Nephron (organoid): ENCODE data around the gene RBBP8NL.

Source experiments
- H3K27ac Mint-ChIP-seq, 3 experiments: 2 replicates each; pipeline ENCODE4 v1.8.0; 2020; ENCODE audit warnings: mixed read lengths in 3 of 3, mild to moderate bottlenecking in 2 of 3, moderate library complexity in 1 of 3
- H3K27me3 Mint-ChIP-seq: 2 replicates; pipeline ENCODE4 v1.8.0; 2021; ENCODE audit warnings: low read depth, mild to moderate bottlenecking, moderate library complexity, mixed read lengths
- H3K36me3 Mint-ChIP-seq: 2 replicates; pipeline ENCODE4 v1.8.0; 2020; ENCODE audit warnings: low read depth, mixed read lengths
- H3K4me1 Mint-ChIP-seq: 2 replicates; pipeline ENCODE4 v1.8.0; 2020; ENCODE audit warnings: mixed read lengths
- H3K4me3 Mint-ChIP-seq, 3 experiments: 2 replicates each; pipeline ENCODE4 v1.8.0; 2020; ENCODE audit warnings: mild to moderate bottlenecking in 3 of 3, mixed read lengths in 3 of 3, moderate library complexity in 2 of 3
- H3K9me3 Mint-ChIP-seq: 2 replicates; pipeline ENCODE4 v1.8.0; 2020; ENCODE audit warnings: mixed read lengths
- CTCF ChIP-seq, 3 experiments: fragments of 200-600 bp; sonication (generic); IDR thresholded peaks; one replicate each; pipeline ENCODE4 v1.5.0; 2021; ENCODE audit warnings: antibody characterized with exemption in 3 of 3; ENCODE audit not compliant: unreplicated experiment in 3 of 3

The RBBP8NL gene

GRCh38 chr20:62454904-62455636, 27.7 kb upstream of the RBBP8NL start:
- peak overlapping the region; percentile 26 to 71 (median 46) for H3K4me3 Mint-ChIP-seq
- no peaks in the 10 kb centered on the region for H3K9me3 Mint-ChIP-seq
- H3K4me1 Mint-ChIP-seq, result peaks cover 30% of the 10 kb centered on the region
- no peaks in the 10 kb centered on the region for H3K36me3 Mint-ChIP-seq
- H3K27ac Mint-ChIP-seq, result peak overlapping the region; percentile 91 to 97 (median 95)
- TF ChIP-seq CTCF (IDR thresholded peaks at IDR 0.05; ENCODE audit: unreplicated experiment in 3 of 3), result no peak
- peaks cover 14% of the 10 kb centered on the region for H3K27me3 Mint-ChIP-seq

- Mint-ChIP-seq H3K4me1 (peaks cover 33% of the 10 kb centered on the region), H3K36me3 (no peaks in the 10 kb centered on the region), H3K9me3 (no peaks in the 10 kb centered on the region), H3K27me3 (peaks cover 30% of the 10 kb centered on the region), H3K4me3 (no peak overlapping the region), H3K27ac (peak overlapping the region in 1 of 3 experiments; percentile 90)
- no peak for TF ChIP-seq CTCF (IDR thresholded peaks at IDR 0.05; ENCODE audit: unreplicated experiment in 3 of 3)
These were observed 26.0 kb upstream of the RBBP8NL start for GRCh38 chr20:62453186-62453808.

- Mint-ChIP-seq H3K4me3 (no peak overlapping the region), H3K36me3 (no peaks in the 10 kb centered on the region), H3K9me3 (no peaks in the 10 kb centered on the region), H3K27ac (no peak overlapping the region), H3K4me1 (peaks cover 32% of the 10 kb centered on the region), H3K27me3 (peaks cover 28% of the 10 kb centered on the region)
- TF ChIP-seq CTCF (IDR thresholded peaks at IDR 0.05; ENCODE audit: unreplicated experiment in 3 of 3), result no peak
These were observed 25.2 kb upstream of the RBBP8NL start for GRCh38 chr20:62452475-62453095.

GRCh38 chr20:62451970-62452369, 24.6 kb upstream of the RBBP8NL start:
- Mint-ChIP-seq H3K27me3 (peaks cover 25% of the 10 kb centered on the region), H3K4me1 (peaks cover 29% of the 10 kb centered on the region), H3K36me3 (no peaks in the 10 kb centered on the region), H3K27ac (no peak overlapping the region), H3K4me3 (no peak overlapping the region), H3K9me3 (no peaks in the 10 kb centered on the region)
- no peak for TF ChIP-seq CTCF (IDR thresholded peaks at IDR 0.05; ENCODE audit: unreplicated experiment in 3 of 3)

GRCh38 chr20:62451156-62451767, 23.9 kb upstream of the RBBP8NL start:
- H3K27ac Mint-ChIP-seq, result no peak overlapping the region
- no peak overlapping the region for H3K4me3 Mint-ChIP-seq
- H3K4me1 Mint-ChIP-seq, result peaks cover 25% of the 10 kb centered on the region
- no peaks in the 10 kb centered on the region for H3K9me3 Mint-ChIP-seq
- TF ChIP-seq CTCF (IDR thresholded peaks at IDR 0.05; ENCODE audit: unreplicated experiment in 3 of 3), result no peak
- H3K27me3 Mint-ChIP-seq, result peaks cover 27% of the 10 kb centered on the region
- no peaks in the 10 kb centered on the region for H3K36me3 Mint-ChIP-seq
